SH-SY5Y (cell line): ENCODE results near the gene SCN3B.
A peak's percentile ranks its signal among the peaks of the same experiment; 100 is the strongest.

Experiments used
- GATA2 ChIP-seq: IDR thresholded peaks from 2 replicates; pipeline ENCODE4 v1.6.1; 2011; ENCODE audit warnings: mild to moderate bottlenecking, low read depth, low read length
- GATA3 ChIP-seq: IDR thresholded peaks from 2 replicates; pipeline ENCODE4 v1.6.1; 2011; ENCODE audit warnings: low read depth, mild to moderate bottlenecking, low read length, moderate library complexity

SCN3B gene

DNA sequence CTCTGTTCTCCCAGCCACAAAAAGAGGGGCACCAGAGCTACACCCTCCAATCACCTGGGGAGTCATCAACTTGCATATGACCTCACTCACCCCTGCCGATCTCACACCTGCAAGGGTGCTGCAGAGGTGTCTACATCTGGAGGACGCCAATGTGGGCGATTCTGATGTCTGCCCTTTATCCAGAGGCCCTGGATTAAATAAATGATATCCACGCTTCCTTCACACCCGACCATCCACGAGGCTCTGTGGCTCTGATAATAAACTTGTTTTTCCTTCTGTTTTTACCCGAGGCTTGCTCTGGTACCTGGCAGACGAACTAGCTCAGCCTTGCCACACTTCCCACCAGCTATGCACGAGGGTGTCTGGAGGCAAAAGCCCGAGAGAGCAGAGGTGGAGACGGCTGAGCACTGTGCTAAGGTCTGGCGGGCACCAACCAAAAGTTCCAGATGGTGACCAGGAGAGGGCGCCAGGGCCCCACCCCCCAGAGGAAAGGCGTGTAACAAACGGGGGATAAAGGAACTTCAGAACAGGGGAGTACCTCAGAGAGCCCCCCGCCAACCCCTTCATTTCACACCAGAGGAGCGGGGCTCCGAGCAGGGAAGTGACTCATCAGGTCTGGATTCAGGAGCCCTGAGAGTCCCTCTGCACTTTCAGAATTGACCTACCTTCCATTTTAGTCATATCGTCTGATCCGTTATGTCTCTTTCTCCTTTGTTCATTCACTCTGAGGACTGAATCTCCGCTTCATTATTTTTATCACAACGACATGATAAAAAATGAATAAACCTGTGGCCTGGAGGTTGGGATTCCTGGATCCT, 13.5 kb downstream of the SCN3B start:
- no peak for TF ChIP-seq GATA3
- no peak for TF ChIP-seq GATA2

- TF ChIP-seq GATA2 (no peak), GATA3 (no peak)
These were observed 14.4 kb downstream of the SCN3B start for GRCh38 chr11:123640029-123640428.

DNA sequence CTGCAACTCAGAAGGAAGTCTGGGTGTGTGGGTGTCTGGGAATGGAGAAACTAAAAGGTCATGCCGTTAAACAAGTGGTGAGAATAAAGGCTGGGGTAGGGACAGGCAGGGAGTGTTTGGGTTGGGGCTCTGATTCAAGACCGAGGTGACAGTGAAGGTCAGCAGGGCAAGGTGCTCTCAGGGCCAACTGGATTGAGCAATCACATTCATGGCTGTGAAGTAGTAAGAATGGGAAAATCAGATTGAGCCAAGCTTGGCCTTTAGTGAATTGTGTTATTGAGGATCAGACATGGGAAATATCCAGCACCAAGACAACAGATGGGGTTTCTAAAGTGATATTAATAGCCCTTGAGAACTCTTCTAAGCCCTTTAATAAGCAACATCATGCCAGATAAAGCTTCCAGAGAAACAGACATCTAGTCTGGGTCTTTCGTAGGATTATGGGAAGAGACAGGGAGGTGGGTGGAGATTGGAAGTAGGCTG, 24.3 kb downstream of the SCN3B start:
- no peak for TF ChIP-seq GATA2
- TF ChIP-seq GATA3 = no peak

- TF ChIP-seq GATA2 (peak; percentile 88), GATA3 (no peak)
These were observed 25.3 kb downstream of the SCN3B start for GRCh38 chr11:123628936-123629683.

DNA sequence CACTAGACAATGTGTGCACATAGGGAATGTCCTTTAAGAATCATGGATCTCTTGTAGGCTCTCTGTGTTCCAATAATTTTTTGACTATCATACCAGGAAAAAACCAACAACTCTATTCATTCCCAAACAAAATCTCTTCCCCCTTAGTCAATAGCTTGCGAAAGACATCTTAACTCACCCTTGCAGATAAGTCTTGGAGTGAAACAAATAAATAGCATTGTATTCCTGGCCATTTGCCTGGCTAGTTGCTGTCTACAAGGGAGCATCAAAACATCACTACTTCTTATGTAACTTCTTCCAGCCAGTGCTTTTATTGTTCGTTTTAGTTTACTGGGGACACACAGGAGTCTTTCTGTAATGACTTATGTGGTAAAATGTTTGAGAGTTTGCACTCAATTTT, 29.4 kb downstream of the SCN3B start:
- TF ChIP-seq GATA2 (no peak), GATA3 (no peak)

- TF ChIP-seq GATA3 (no peak), GATA2 (no peak)
These were observed 31.8 kb downstream of the SCN3B start for GRCh38 chr11:123622576-123622975.

DNA sequence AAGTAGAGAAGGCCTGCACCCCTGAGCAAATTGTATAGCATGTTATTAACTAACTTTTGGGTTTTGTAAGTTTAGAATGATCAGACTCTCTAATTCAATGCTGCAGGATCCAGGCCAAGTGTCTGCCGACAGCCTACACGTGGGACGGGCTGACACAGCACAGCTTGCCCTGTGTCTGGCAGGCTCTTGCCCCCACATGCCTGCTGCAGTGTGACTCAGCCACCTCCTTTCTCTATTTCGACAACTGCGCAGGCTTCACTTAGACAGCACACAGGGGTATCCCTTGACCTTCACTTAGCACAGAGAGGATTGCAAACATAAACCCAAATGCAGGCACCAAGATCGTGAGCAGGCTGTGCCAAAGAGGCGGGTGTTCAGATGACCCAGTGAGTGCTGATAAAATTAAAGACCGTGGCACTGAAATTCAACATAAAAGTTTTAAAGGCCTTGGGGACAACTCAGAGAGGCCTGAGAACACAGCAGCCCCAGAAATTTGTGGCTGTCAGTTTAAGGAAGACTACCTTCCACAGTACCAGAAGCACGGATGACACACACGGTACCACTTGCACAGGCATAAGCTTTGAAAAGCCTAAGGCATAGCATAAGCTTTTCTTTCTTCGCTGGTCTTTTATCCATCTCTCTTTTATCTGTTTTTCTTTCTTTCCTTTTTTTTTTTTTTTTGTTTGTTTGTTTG, 37.8 kb downstream of the SCN3B start:
- TF ChIP-seq GATA2 (no peak), GATA3 (no peak)

DNA sequence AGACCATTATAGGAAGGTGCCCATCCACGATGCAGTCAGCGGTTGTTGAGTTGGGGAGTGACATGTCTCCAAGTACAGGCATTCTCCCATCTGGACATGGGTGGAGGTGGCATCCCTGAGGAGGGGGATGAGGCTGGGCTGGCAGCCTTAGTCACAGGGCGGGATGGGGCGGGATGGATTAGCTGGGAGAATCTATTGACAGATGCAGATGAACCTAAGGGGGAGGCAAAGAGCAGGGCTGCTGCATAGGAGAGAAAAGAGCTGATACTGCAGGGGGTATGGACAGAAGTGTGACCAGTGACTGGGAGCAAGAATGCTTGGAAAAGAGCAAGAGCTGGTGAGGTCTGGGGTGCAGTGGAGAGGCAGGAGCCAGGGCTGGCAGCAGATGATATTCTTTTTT, 42.7 kb downstream of the SCN3B start:
- TF ChIP-seq GATA2 (no peak), GATA3 (no peak)

DNA sequence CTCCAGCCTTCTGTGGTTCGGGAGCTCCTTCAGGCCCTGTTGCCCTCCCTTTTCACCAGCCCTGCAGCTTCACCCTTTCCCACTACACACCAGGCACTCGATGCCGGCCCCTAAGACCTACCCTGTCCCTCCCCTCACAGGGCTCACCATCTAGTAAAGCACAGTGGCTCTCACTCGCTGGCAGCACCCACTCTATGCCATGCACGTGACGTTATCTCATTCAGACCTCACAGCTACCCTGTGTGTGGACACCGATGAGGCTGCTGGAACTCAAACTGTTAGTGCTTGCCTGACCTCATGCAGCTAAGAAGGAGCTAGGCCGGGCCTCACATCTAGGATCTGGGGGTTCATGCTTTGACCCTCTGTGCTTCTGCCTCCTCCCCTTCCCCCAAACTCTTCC, 45.5 kb downstream of the SCN3B start:
- no peak for TF ChIP-seq GATA2
- TF ChIP-seq GATA3 = no peak

GRCh38 chr11:123608371-123608770, 46.1 kb downstream of the SCN3B start:
- TF ChIP-seq GATA2 = no peak
- TF ChIP-seq GATA3 = no peak

- TF ChIP-seq GATA3 (no peak), GATA2 (no peak)
These were observed 46.6 kb downstream of the SCN3B start for GRCh38 chr11:123607781-123608180.

- TF ChIP-seq GATA3 (no peak), GATA2 (no peak)
These were observed 50.8 kb downstream of the SCN3B start for GRCh38 chr11:123603666-123604065.

GRCh38 chr11:123601743-123602142, 52.7 kb downstream of the SCN3B start:
- TF ChIP-seq GATA2 = no peak
- no peak for TF ChIP-seq GATA3

- TF ChIP-seq GATA3 (no peak), GATA2 (no peak)
These were observed 53.3 kb downstream of the SCN3B start for GRCh38 chr11:123601136-123601535.
